Esophagus (tissue), 2 donors: ENCODE results near the gene TCERG1L. TPM values are rescaled to one million over a fixed set of nuclear protein-coding genes. Genes with fewer than 3 reads are reported as not detected.
"Not testable (repeated sequence)": the region's sequence is repeated elsewhere in the genome, so short reads cannot be mapped to it uniquely, and the experiment has no call there.

Experiments
- H3K27ac ChIP-seq, 2 donors: one replicate each; pipeline ENCODE4 v1.5.1; 2013; ENCODE audit warnings: low read depth in 2 of 2, mild to moderate bottlenecking in 2 of 2, inconsistent platforms in 1 of 2, low read length in 1 of 2, moderate library complexity in 1 of 2
- H3K27me3 ChIP-seq, 2 donors: one replicate each; pipeline ENCODE4 v1.6.1; 2013; ENCODE audit warnings: low read length in 2 of 2, control low read depth in 1 of 2, mild to moderate bottlenecking in 1 of 2; ENCODE audit not compliant: insufficient read depth in 2 of 2, control insufficient read depth in 1 of 2
- H3K36me3 ChIP-seq, 2 donors: one replicate each; pipeline ENCODE4 v1.6.1; 2013; ENCODE audit warnings: low read length in 1 of 2; ENCODE audit not compliant: control insufficient read depth in 2 of 2, insufficient read depth in 2 of 2
- H3K4me1 ChIP-seq, 2 donors: one replicate each; pipeline ENCODE4 v1.6.1; 2013; ENCODE audit warnings: low read length in 1 of 2; ENCODE audit not compliant: control insufficient read depth in 2 of 2, insufficient read depth in 2 of 2
- H3K4me3 ChIP-seq, 2 donors: one replicate each; pipeline ENCODE4 v1.5.1; 2013; ENCODE audit warnings: low read length in 2 of 2, mild to moderate bottlenecking in 2 of 2, low read depth in 1 of 2, moderate library complexity in 1 of 2
- H3K9me3 ChIP-seq, 2 donors: one replicate each; pipeline ENCODE4 v1.6.1; 2013; ENCODE audit warnings: mild to moderate bottlenecking in 2 of 2, low read depth in 1 of 2, low read length in 1 of 2, moderate library complexity in 1 of 2; ENCODE audit not compliant: control insufficient read depth in 2 of 2, insufficient read depth in 1 of 2
- WGBS, 2 donors: extraction: QIAGEN DNeasy Blood & Tissue Kit; methylation state at CpG; one replicate each; pipeline ENCODE4 v1.1.7; 2013; 5-methylcytosine and 5-hydroxymethylcytosine counted together
- polyA plus RNA-seq, 2 donors: library from polyadenylated mRNA; stranded (reverse); fragments of 200-250 nt; gene quantifications; one replicate each; pipeline ENCODE4 v1.2.3, GENCODE V29; 2013
- donor health status: healthy with polysubstance abuse.
- donor health status: Bipolar disorder and iron deficiency.

TCERG1L gene
- polyA plus RNA-seq, 2 donors, result 0.48 TPM; not detected in 1

- no peak overlapping the region for H3K27ac ChIP-seq
- no peak overlapping the region for H3K4me3 ChIP-seq
- no peaks in the 10 kb centered on the region for H3K4me1 ChIP-seq
- no peaks in the 10 kb centered on the region for H3K27me3 ChIP-seq
- no peaks in the 10 kb centered on the region for H3K36me3 ChIP-seq
- 71 to 75% methylated on average over 18 of the region's 18 CpGs for WGBS, 2 donors
- peaks cover 2 to 3% of the 10 kb centered on the region in 2 donors for H3K9me3 ChIP-seq
Observed at GRCh38 chr10:131142517-131143380, 168.8 kb downstream of the TCERG1L start.

GRCh38 chr10:131141645-131142516, 169.6 kb downstream of the TCERG1L start:
- Histone ChIP-seq H3K27me3 (no peaks in the 10 kb centered on the region), H3K27ac (no peak overlapping the region), H3K36me3 (no peaks in the 10 kb centered on the region), H3K4me3 (no peak overlapping the region), H3K9me3 (peaks cover 0 to 2% of the 10 kb centered on the region in 2 donors), H3K4me1 (no peaks in the 10 kb centered on the region)
- 70 to 72% methylated on average over 15 of the region's 15 CpGs for WGBS, 2 donors

DNA sequence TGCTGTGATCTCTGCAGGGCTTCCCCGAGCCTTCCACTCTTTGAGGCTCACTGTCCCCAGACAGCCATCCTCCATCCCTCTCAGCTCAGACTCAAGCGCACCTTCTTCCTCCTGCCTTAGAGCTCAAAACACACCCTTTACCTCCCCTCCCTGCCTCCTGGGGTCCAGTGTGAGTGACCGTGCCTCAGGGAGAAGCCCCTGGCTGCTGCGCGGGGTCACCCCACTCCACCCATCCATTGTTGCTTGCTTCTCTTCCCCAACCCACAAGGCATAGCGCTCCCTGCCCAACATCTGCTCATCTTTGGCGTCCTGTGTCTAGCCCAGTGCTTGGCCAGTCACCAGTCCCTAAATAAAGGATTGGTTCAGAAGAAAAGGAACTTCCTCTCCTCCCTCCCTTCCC, 170.3 kb downstream of the TCERG1L start:
- 87% methylated on average over 7 of the region's 7 CpGs for WGBS, 2 donors
- Histone ChIP-seq H3K4me1 (no peaks in the 10 kb centered on the region), H3K27me3 (no peaks in the 10 kb centered on the region), H3K4me3 (no peak overlapping the region), H3K27ac (no peak overlapping the region), H3K36me3 (no peaks in the 10 kb centered on the region), H3K9me3 (peaks cover 0 to 2% of the 10 kb centered on the region in 2 donors)

DNA sequence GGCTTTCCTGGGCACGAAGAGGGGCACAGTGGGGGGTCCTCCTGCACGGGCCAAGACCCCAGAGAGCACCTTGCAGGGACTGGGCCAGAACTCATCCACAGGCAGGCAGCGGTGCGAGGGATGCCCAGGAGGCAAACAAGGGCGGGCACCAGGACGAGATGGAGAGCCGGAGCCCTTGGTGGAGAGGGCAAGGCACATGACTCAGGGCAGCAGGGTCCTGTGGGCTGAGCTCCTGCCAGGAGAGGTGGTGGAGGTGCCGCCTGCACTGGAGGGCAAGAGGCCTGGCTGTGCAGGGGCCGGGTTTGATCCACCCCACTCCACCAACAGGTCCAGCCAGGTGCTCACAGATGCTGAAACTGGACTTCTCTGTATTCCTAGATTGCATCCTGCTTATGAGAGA, 170.9 kb downstream of the TCERG1L start:
- Histone ChIP-seq H3K4me3 (no peak overlapping the region), H3K36me3 (no peaks in the 10 kb centered on the region), H3K9me3 (peaks cover 0 to 2% of the 10 kb centered on the region in 2 donors), H3K27me3 (no peaks in the 10 kb centered on the region), H3K4me1 (no peaks in the 10 kb centered on the region), H3K27ac (no peak overlapping the region)
- 70 to 74% methylated on average over 9 of the region's 9 CpGs for WGBS, 2 donors

DNA sequence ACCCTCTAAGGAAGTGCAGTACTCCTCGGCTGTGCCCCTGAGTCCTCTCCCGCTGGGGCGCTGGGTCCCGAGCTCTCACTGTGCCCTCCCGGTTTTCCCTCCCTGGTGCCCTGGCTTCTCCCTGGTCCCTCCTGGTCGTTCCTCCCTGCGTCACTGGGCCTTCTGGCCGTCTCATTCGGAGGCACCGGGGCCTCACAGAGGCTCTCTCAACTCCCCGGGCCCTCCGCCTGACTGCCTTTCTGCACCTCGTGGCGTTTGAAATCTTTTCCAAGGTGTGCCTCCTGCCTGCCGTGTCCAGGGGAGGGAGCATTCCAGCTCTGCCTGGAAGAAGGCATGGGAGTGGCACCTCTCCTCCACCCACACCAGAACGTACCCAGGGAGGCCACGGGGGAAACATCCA, 174.3 kb downstream of the TCERG1L start:
- peaks cover 0 to 6% of the 10 kb centered on the region in 2 donors for H3K9me3 ChIP-seq
- H3K27ac ChIP-seq, result no peak overlapping the region
- no peaks in the 10 kb centered on the region for H3K27me3 ChIP-seq
- no peaks in the 10 kb centered on the region for H3K36me3 ChIP-seq
- no peaks in the 10 kb centered on the region for H3K4me1 ChIP-seq
- no peak overlapping the region for H3K4me3 ChIP-seq
- whole genome bisulfite sequencing, 2 donors, result 54 to 69% methylated on average over 17 of the region's 17 CpGs

DNA sequence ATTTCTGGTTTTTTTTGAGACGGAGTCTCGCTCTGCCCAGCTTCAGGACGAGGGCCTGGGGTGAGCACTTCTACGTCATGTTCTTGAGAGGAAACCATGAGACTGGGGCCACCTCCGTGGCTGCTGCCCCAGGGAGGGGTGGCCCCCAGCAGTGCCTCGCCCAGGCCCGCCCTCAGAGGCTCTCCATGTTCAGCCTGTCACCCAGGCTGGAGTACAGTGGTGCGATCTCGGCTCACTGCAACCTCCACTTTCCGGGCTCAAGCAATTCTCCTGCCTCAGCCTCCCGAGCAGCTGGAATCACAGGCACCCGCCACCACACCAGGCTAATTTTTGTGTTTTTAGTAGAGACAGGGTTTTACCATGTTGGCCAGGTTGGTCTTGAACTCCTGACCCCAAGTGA, 175.2 kb downstream of the TCERG1L start:
- not testable (repeated sequence) for H3K4me3 ChIP-seq, H3K4me1 ChIP-seq, H3K9me3 ChIP-seq, H3K27me3 ChIP-seq, H3K27ac ChIP-seq, H3K36me3 ChIP-seq
- 91 to 94% methylated on average over 12 of the region's 12 CpGs for WGBS, 2 donors

- Histone ChIP-seq H3K27ac (no peak overlapping the region), H3K36me3 (no peaks in the 10 kb centered on the region), H3K27me3 (no peaks in the 10 kb centered on the region), H3K9me3 (peaks cover 0 to 4% of the 10 kb centered on the region in 2 donors), H3K4me1 (no peaks in the 10 kb centered on the region), H3K4me3 (no peak overlapping the region)
- WGBS, 2 donors, result 84 to 85% methylated on average over 12 of the region's 12 CpGs
Observed at GRCh38 chr10:131135716-131136115, 175.8 kb downstream of the TCERG1L start.

- 81 to 85% methylated on average over 7 of the region's 7 CpGs for WGBS, 2 donors
- Histone ChIP-seq H3K27ac (no peak overlapping the region), H3K4me3 (no peak overlapping the region), H3K36me3 (no peaks in the 10 kb centered on the region), H3K4me1 (no peaks in the 10 kb centered on the region), H3K27me3 (no peaks in the 10 kb centered on the region), H3K9me3 (peaks cover 0 to 4% of the 10 kb centered on the region in 2 donors)
Observed at GRCh38 chr10:131134651-131135050, 176.9 kb downstream of the TCERG1L start.

DNA sequence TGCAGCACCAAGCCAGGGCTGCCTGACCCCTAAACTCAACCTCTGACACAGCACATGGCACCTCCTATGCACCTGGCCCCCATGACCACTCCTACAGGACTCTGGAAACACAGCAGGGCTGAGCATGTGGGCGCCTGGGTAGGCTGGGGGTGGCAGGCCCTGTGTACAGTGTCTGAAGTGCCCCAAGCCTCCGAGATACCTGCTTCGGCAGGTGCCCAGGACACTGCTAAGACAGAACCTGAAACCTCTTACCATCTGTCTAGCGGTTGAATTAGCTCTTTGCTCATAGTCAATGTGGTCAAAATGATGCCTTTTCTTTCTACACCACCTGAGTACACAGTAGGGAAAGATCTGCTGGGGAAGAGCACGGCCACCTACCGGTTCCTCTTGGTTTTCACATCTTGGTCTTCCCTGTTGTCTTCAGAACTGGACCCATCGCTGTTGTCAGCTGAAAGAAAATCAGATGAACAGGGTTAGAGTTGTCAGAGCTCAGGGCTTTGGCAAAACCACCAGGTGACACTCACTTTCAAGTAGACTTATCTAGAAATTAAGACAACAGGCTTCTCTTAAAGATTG, 177.4 kb downstream of the TCERG1L start:
- peaks cover 0 to 4% of the 10 kb centered on the region in 2 donors for H3K9me3 ChIP-seq
- no peaks in the 10 kb centered on the region for H3K27me3 ChIP-seq
- WGBS, 2 donors, result 84 to 91% methylated on average over 7 of the region's 7 CpGs
- H3K4me3 ChIP-seq, result no peak overlapping the region
- H3K4me1 ChIP-seq, result no peaks in the 10 kb centered on the region
- H3K36me3 ChIP-seq, result no peaks in the 10 kb centered on the region
- no peak overlapping the region for H3K27ac ChIP-seq
